Measurements from ENCODE around the gene TMEM135. TPM values are rescaled to one million over a fixed set of nuclear protein-coding genes. Genes with fewer than 3 reads are reported as not detected.

TMEM135 gene
- total and polyA plus RNA-seq, 2 donors (not counting 1 experiment from before 2014, with no cell fraction given), result 2.7 to 19.5 TPM

GRCh38 chr11:87059596-87060390, 22.1 kb downstream of the TMEM135 start:
- peaks cover 2% of the 10 kb centered on the region for H3K4me1 Mint-ChIP-seq
- WGBS (ENCODE audit: insufficient coverage), result 98% methylated on average over 10 of the region's 10 CpGs
- no peaks in the 10 kb centered on the region for H3K9me3 Mint-ChIP-seq (ENCODE audit: insufficient read depth)
- no peak overlapping the region for H3K27ac Mint-ChIP-seq
- H3K4me1 ChIP-seq (ENCODE audit: control insufficient read depth in 2 of 2, insufficient read depth in 2 of 2, low read length in 2 of 2), result no peaks in the 10 kb centered on the region
- H3K4me3 ChIP-seq (ENCODE audit: control extremely low read depth in 1 of 5, extremely low read depth in 1 of 5, insufficient read depth in 1 of 5, low read depth in 2 of 5, low read length in 4 of 5), result no peak overlapping the region
- H3K36me3 ChIP-seq (replicated peaks in 1 of 2; ENCODE audit: control extremely low read depth in 1 of 2, control insufficient read depth in 1 of 2, extremely low read depth in 1 of 2, insufficient read depth in 2 of 2, low read length in 1 of 2), result no peaks in the 10 kb centered on the region
- no peak overlapping the region for H2AFZ ChIP-seq (ENCODE audit: insufficient read depth, low read depth, low read length, poor library complexity, severe bottlenecking)
- no peak overlapping the region for H3K4me2 ChIP-seq (replicated peaks; ENCODE audit: low read depth, low read length, poor library complexity, severe bottlenecking)
- peaks cover 6% of the 10 kb centered on the region for H3K79me2 ChIP-seq (ENCODE audit: control insufficient read depth, insufficient read depth, low read length)
- no peaks in the 10 kb centered on the region for H4K20me1 ChIP-seq (ENCODE audit: control insufficient read depth, insufficient read depth, low read length, poor library complexity, severe bottlenecking)
- no peak for DNase-seq
- peaks cover 0 to 2% (median 0%) of the 10 kb centered on the region in 3 donors for H3K9me3 ChIP-seq (ENCODE audit: control extremely low read depth in 1 of 3, control insufficient read depth in 2 of 3, insufficient read depth in 1 of 3, low read length in 2 of 3)
- no peaks in the 10 kb centered on the region for H3K27me3 Mint-ChIP-seq
- no peak for ATAC-seq (ENCODE audit: low read depth)
- intact Hi-C loops (cut with micrococcal nuclease), result no loop called here
- POLR2A ChIA-PET, result no interaction called here
- CTCF ChIA-PET, result no interaction called here
- H3K27me3 ChIP-seq (replicated peaks in 1 of 4; ENCODE audit: control extremely low read depth in 1 of 4, control insufficient read depth in 3 of 4, insufficient read depth in 4 of 4, low read length in 3 of 4), result no peaks in the 10 kb centered on the region
- no peak overlapping the region for H3K9ac ChIP-seq (ENCODE audit: low read length)
- TF ChIP-seq CTCF (IDR thresholded peaks at IDR 0.05) (no peak), EZH2 (IDR thresholded peaks at IDR 0.05; ENCODE audit: borderline replicate concordance, insufficient read depth, low read depth, low read length, poor library complexity, severe bottlenecking) (no peak)
- no peak overlapping the region for H3K27ac ChIP-seq (ENCODE audit: low read length in 2 of 2)
- H3K4me3 Mint-ChIP-seq, result no peak overlapping the region

DNA sequence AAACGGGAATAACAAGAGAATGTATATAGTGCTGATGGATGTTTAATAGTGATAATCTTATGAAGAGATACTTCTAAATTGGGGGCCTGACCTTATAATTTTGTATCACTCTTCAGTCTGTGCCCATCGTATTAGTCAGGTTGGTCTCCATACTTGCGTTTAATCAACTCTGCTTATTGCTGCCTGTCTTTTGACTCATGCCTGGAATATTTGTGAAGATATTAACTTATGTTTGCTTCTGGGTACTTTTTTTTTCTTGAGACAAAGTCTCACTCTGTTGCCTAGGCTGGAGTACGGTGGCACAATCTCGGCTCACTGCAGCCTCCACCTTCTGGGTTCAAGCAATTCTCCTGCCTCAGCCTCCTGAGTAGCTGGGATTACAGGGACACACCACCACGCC, 24.0 kb downstream of the TMEM135 start:
- no peaks in the 10 kb centered on the region for H3K9me3 Mint-ChIP-seq (ENCODE audit: insufficient read depth)
- ChIA-PET POLR2A (no interaction called here), CTCF (no interaction called here)
- Histone ChIP-seq H3K9me3 (ENCODE audit: control extremely low read depth in 1 of 3, control insufficient read depth in 2 of 3, insufficient read depth in 1 of 3, low read length in 2 of 3) (peaks cover 0 to 2% (median 0%) of the 10 kb centered on the region in 3 donors), H3K4me2 (replicated peaks; ENCODE audit: low read depth, low read length, poor library complexity, severe bottlenecking) (no peak overlapping the region), H3K4me1 (ENCODE audit: control insufficient read depth in 2 of 2, insufficient read depth in 2 of 2, low read length in 2 of 2) (no peaks in the 10 kb centered on the region), H3K4me3 (ENCODE audit: control extremely low read depth in 1 of 5, extremely low read depth in 1 of 5, insufficient read depth in 1 of 5, low read depth in 2 of 5, low read length in 4 of 5) (no peak overlapping the region), H3K79me2 (ENCODE audit: control insufficient read depth, insufficient read depth, low read length) (peaks cover 10% of the 10 kb centered on the region), H3K36me3 (replicated peaks in 1 of 2; ENCODE audit: control extremely low read depth in 1 of 2, control insufficient read depth in 1 of 2, extremely low read depth in 1 of 2, insufficient read depth in 2 of 2, low read length in 1 of 2) (no peaks in the 10 kb centered on the region), H3K9ac (ENCODE audit: low read length) (no peak overlapping the region), H2AFZ (ENCODE audit: insufficient read depth, low read depth, low read length, poor library complexity, severe bottlenecking) (no peak overlapping the region), H3K27ac (ENCODE audit: low read length in 2 of 2) (no peak overlapping the region), H4K20me1 (ENCODE audit: control insufficient read depth, insufficient read depth, low read length, poor library complexity, severe bottlenecking) (no peaks in the 10 kb centered on the region), H3K27me3 (replicated peaks in 1 of 4; ENCODE audit: control extremely low read depth in 1 of 4, control insufficient read depth in 3 of 4, insufficient read depth in 4 of 4, low read length in 3 of 4) (no peaks in the 10 kb centered on the region)
- H3K4me3 Mint-ChIP-seq, result no peak overlapping the region
- H3K27me3 Mint-ChIP-seq, result no peaks in the 10 kb centered on the region
- no peak overlapping the region for H3K27ac Mint-ChIP-seq
- 100% methylated on average over 3 of the region's 6 CpGs for WGBS (ENCODE audit: insufficient coverage)
- no peak for ATAC-seq (ENCODE audit: low read depth)
- intact Hi-C loops (cut with micrococcal nuclease), result no loop called here
- peaks cover 2% of the 10 kb centered on the region for H3K4me1 Mint-ChIP-seq
- TF ChIP-seq CTCF (IDR thresholded peaks at IDR 0.05), result no peak
- TF ChIP-seq EZH2 (IDR thresholded peaks at IDR 0.05; ENCODE audit: borderline replicate concordance, insufficient read depth, low read depth, low read length, poor library complexity, severe bottlenecking), result no peak
- DNase-seq, result no peak
